ENCODE results near the gene ZNF700.

ZNF700 gene

GRCh38 chr19:11963566-11964355 is 38.9 kb downstream of the ZNF700 start:
- Histone ChIP-seq H3K4me3 (ENCODE audit: low read length, poor library complexity, severe bottlenecking) (peak overlapping the region; percentile 77), H3K4me2 (ENCODE audit: low read depth, low read length, poor library complexity, severe bottlenecking) (peak overlapping the region; percentile 91), H3K9me3 (ENCODE audit: insufficient read depth, low read depth, low read length) (no peaks in the 10 kb centered on the region), H3K9me2 (replicated peaks; ENCODE audit: low read depth, low read length) (no peaks in the 10 kb centered on the region), H4K20me1 (ENCODE audit: insufficient read depth, low read length, poor library complexity, severe bottlenecking) (no peaks in the 10 kb centered on the region), H3F3A (ENCODE audit: low read depth) (no peaks in the 10 kb centered on the region), H2AFZ (ENCODE audit: low read length) (peak overlapping the region; percentile 86), H3K9ac (ENCODE audit: low read depth, low read length, poor library complexity, severe bottlenecking) (peak overlapping the region; percentile 75), H3K36me3 (ENCODE audit: insufficient read depth, low read length) (no peaks in the 10 kb centered on the region), H3K4me1 (ENCODE audit: insufficient read depth, low read length, poor library complexity, severe bottlenecking) (peaks cover 13% of the 10 kb centered on the region), H3K27me3 (ENCODE audit: insufficient read depth, low read length, poor library complexity, severe bottlenecking) (no peaks in the 10 kb centered on the region), H3K79me2 (ENCODE audit: insufficient read depth, low read length) (no peaks in the 10 kb centered on the region)
- TF ChIP-seq EZH2phosphoT487 (IDR thresholded peaks at IDR 0.05; ENCODE audit: borderline replicate concordance) (no peak), CTCF (conservative IDR thresholded peaks at IDR 0.05; ENCODE audit: low read length) (peak; percentile 88)

GRCh38 chr19:11964496-11964857 is 39.6 kb downstream of the ZNF700 start:
- no peaks in the 10 kb centered on the region for H3K79me2 ChIP-seq (ENCODE audit: insufficient read depth, low read length)
- no peaks in the 10 kb centered on the region for H3K36me3 ChIP-seq (ENCODE audit: insufficient read depth, low read length)
- peaks cover 13% of the 10 kb centered on the region for H3K4me1 ChIP-seq (ENCODE audit: insufficient read depth, low read length, poor library complexity, severe bottlenecking)
- H3K9me2 ChIP-seq (replicated peaks; ENCODE audit: low read depth, low read length) = no peaks in the 10 kb centered on the region
- H3K4me3 ChIP-seq (ENCODE audit: low read length, poor library complexity, severe bottlenecking) = peak overlapping the region; percentile 77
- H3K9ac ChIP-seq (ENCODE audit: low read depth, low read length, poor library complexity, severe bottlenecking) = peak overlapping the region; percentile 75
- no peaks in the 10 kb centered on the region for H4K20me1 ChIP-seq (ENCODE audit: insufficient read depth, low read length, poor library complexity, severe bottlenecking)
- no peaks in the 10 kb centered on the region for H3K9me3 ChIP-seq (ENCODE audit: insufficient read depth, low read depth, low read length)
- H3K27me3 ChIP-seq (ENCODE audit: insufficient read depth, low read length, poor library complexity, severe bottlenecking) = no peaks in the 10 kb centered on the region
- no peaks in the 10 kb centered on the region for H3F3A ChIP-seq (ENCODE audit: low read depth)
- peak overlapping the region; percentile 91 for H3K4me2 ChIP-seq (ENCODE audit: low read depth, low read length, poor library complexity, severe bottlenecking)
- H2AFZ ChIP-seq (ENCODE audit: low read length) = peak overlapping the region; percentile 86
- TF ChIP-seq EZH2phosphoT487 (IDR thresholded peaks at IDR 0.05; ENCODE audit: borderline replicate concordance) (no peak), CTCF (conservative IDR thresholded peaks at IDR 0.05; ENCODE audit: low read length) (no peak)

GRCh38 chr19:11964858-11965645 is 40.1 kb downstream of the ZNF700 start, which contains the start of gene ZNF763:
TSS of gene ZNF763 (plus strand) at chr19:11965040. CDS start at chr19:11965209, 169 bp downstream.
- H3K9me3 ChIP-seq (ENCODE audit: insufficient read depth, low read depth, low read length) = no peaks in the 10 kb centered on the region
- H2AFZ ChIP-seq (ENCODE audit: low read length) = peak within 1 kb of the TSS; percentile 86
- H3K4me2 ChIP-seq (ENCODE audit: low read depth, low read length, poor library complexity, severe bottlenecking) = peak within 1 kb of the TSS; percentile 91
- H3K9me2 ChIP-seq (replicated peaks; ENCODE audit: low read depth, low read length) = no peaks in the 10 kb centered on the region
- peaks cover 13% of the 10 kb centered on the region for H3K4me1 ChIP-seq (ENCODE audit: insufficient read depth, low read length, poor library complexity, severe bottlenecking)
- peak within 1 kb of the TSS; percentile 75 for H3K9ac ChIP-seq (ENCODE audit: low read depth, low read length, poor library complexity, severe bottlenecking)
- H3F3A ChIP-seq (ENCODE audit: low read depth) = no peaks in the 10 kb centered on the region
- H4K20me1 ChIP-seq (ENCODE audit: insufficient read depth, low read length, poor library complexity, severe bottlenecking) = no peaks in the 10 kb centered on the region
- H3K4me3 ChIP-seq (ENCODE audit: low read length, poor library complexity, severe bottlenecking) = peak within 1 kb of the TSS; percentile 77
- no peaks in the 10 kb centered on the region for H3K79me2 ChIP-seq (ENCODE audit: insufficient read depth, low read length)
- no peaks in the 10 kb centered on the region for H3K36me3 ChIP-seq (ENCODE audit: insufficient read depth, low read length)
- no peak for TF ChIP-seq EZH2phosphoT487 (IDR thresholded peaks at IDR 0.05; ENCODE audit: borderline replicate concordance)
- TF ChIP-seq CTCF (conservative IDR thresholded peaks at IDR 0.05; ENCODE audit: low read length) = no peak
- H3K27me3 ChIP-seq (ENCODE audit: insufficient read depth, low read length, poor library complexity, severe bottlenecking) = no peaks in the 10 kb centered on the region
